Thyroid gland (tissue), 4 donors: ENCODE measurements around the gene POGK. TPM values are rescaled to one million over a fixed set of nuclear protein-coding genes. Genes with fewer than 3 reads are reported as not detected.

ENCODE experiments used
- DNase-seq, 2 donors: peaks; one replicate each; pipeline ENCODE4 v3.0.0-alpha.2; 2019
- H3K27ac ChIP-seq, 3 donors: fragments of 200-600 bp; sonication (generic); 1 replicate in 2 of 3; 2 replicates in 1 of 3; pipeline ENCODE4 v1.5.1; 2016 to 2019; ENCODE audit warnings: mild to moderate bottlenecking in 1 of 3, moderate library complexity in 1 of 3
- H3K27me3 ChIP-seq: fragments of 200-600 bp; sonication (generic); one replicate; pipeline ENCODE4 v1.5.1; 2019
- H3K36me3 ChIP-seq, 2 donors: fragments of 200-600 bp; sonication (generic); one replicate each; pipeline ENCODE4 v1.5.1; 2016 to 2019
- H3K4me1 ChIP-seq, 2 donors: fragments of 200-600 bp; sonication (generic); one replicate each; pipeline ENCODE4 v1.5.1; 2017 to 2019
- H3K4me3 ChIP-seq, 3 donors: fragments of 200-600 bp; sonication (generic); replicated peaks in 1 of 3; 1 replicate in 2 of 3; 2 replicates in 1 of 3; pipeline ENCODE4 v1.5.1; 2016; ENCODE audit warnings: mild to moderate bottlenecking in 1 of 3
- H3K9me3 ChIP-seq: fragments of 200-600 bp; sonication (generic); one replicate; pipeline ENCODE4 v1.5.1; 2017
- POLR2A ChIP-seq, 2 donors: fragments of 450-650 bp; IDR thresholded peaks; one replicate each; pipeline ENCODE4 v1.6.1; 2017; ENCODE audit warnings: antibody characterized with exemption in 2 of 2, mild to moderate bottlenecking in 2 of 2, moderate library complexity in 1 of 2
- WGBS, 2 donors: methylation state at CpG; one replicate each; pipeline ENCODE4 v1.1.5; 2017; 5-methylcytosine and 5-hydroxymethylcytosine counted together
- intact Hi-C: fragments of 100-400 bp; cut with DNase I; formaldehyde crosslinking; loops from one replicate; pipeline ENCODE4 v1.15.1; 2023
- total RNA-seq, 4 donors: library from RNA; depleted of rRNA; stranded (reverse); fragments of >200 nt; gene quantifications; one replicate each; pipeline ENCODE4 v1.2.3, GENCODE V29; 2016
- TF ChIP-seq, protein P1 (sequence below), 6 experiments: fragments of 200-600 bp in 3 of 6; fragments of 450-650 bp in 3 of 6; sonication (generic) in 3 of 6; IDR thresholded peaks; one replicate each; pipeline ENCODE4 v1.5.1; 2016 to 2019; ENCODE audit warnings: antibody characterized with exemption in 6 of 6, mild to moderate bottlenecking in 2 of 6, inconsistent platforms in 1 of 6, moderate library complexity in 1 of 6

The POGK gene
- total RNA-seq, 4 donors from 2014 or later: 31.4 to 41.4 (median 33.7) TPM

DNA sequence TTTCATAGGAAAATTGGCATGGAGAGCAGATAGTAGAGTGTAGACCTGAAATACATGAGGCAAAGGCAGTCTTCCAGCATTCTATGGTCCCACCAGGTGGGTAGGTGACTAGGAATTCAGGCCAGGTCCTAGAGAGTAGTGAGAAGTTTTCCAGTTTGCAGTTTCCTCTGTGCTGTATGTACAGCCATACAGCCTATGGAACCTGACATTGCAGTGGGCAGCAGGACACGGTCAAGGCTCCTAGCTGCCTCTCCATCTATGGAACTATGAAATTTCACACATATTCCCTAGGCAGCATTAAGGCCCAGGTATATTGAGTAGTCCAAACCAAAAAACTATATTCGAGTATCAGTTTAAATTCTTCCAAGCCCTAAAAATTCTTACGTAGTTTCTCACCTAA lies 16.3 kb downstream of the POGK start:
- 91 to 92% methylated on average over 3 of the region's 3 CpGs for WGBS, 2 donors

DNA sequence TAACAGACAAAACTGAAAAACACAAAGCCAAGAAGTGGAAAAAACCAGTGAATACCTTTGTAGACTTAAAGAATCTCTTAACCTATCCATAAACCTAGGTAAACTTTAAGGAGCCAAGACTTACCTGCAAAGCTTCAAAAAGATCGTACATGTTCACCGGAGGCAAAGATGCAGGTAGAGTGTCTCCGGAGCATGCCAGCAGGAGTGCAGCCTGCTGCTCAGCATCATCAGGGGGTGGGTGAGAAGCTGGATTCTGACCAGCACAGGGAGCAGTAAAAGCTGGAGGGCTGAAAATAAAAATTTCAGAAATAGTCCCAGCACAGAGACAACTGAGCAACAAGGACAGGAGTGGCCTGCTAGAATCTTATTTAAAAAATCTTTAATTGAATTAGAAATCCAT lies 18.7 kb downstream of the POGK start:
- H3K27me3 ChIP-seq: no peaks in the 10 kb centered on the region
- H3K36me3 ChIP-seq: peaks cover 11 to 16% of the 10 kb centered on the region in 2 donors
- no peak for TF ChIP-seq POLR2A (IDR thresholded peaks at IDR 0.05)
- TF ChIP-seq, protein P1, sequence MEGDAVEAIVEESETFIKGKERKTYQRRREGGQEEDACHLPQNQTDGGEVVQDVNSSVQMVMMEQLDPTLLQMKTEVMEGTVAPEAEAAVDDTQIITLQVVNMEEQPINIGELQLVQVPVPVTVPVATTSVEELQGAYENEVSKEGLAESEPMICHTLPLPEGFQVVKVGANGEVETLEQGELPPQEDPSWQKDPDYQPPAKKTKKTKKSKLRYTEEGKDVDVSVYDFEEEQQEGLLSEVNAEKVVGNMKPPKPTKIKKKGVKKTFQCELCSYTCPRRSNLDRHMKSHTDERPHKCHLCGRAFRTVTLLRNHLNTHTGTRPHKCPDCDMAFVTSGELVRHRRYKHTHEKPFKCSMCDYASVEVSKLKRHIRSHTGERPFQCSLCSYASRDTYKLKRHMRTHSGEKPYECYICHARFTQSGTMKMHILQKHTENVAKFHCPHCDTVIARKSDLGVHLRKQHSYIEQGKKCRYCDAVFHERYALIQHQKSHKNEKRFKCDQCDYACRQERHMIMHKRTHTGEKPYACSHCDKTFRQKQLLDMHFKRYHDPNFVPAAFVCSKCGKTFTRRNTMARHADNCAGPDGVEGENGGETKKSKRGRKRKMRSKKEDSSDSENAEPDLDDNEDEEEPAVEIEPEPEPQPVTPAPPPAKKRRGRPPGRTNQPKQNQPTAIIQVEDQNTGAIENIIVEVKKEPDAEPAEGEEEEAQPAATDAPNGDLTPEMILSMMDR (IDR thresholded peaks at IDR 0.05): no peak
- no peak overlapping the region for H3K27ac ChIP-seq
- H3K4me1 ChIP-seq: peaks cover 8 to 10% of the 10 kb centered on the region in 2 donors
- 94 to 99% methylated on average over 3 of the region's 3 CpGs for WGBS, 2 donors
- H3K9me3 ChIP-seq: no peaks in the 10 kb centered on the region
- intact Hi-C loops: no loop called here
- no peak for DNase-seq
- H3K4me3 ChIP-seq: no peak overlapping the region

More for the DNA sequence above, 16.3 kb downstream of the POGK start:
- H3K36me3 ChIP-seq: peaks cover 19 to 20% of the 10 kb centered on the region in 2 donors
- H3K27me3 ChIP-seq: no peaks in the 10 kb centered on the region
- intact Hi-C loops: no loop called here
- no peak for TF ChIP-seq POLR2A (IDR thresholded peaks at IDR 0.05)
- TF ChIP-seq, protein P1 (IDR thresholded peaks at IDR 0.05): no peak
- H3K4me1 ChIP-seq: peaks cover 8 to 10% of the 10 kb centered on the region in 2 donors
- no peak for DNase-seq
- no peaks in the 10 kb centered on the region for H3K9me3 ChIP-seq
- no peak overlapping the region for H3K4me3 ChIP-seq
- H3K27ac ChIP-seq: no peak overlapping the region

DNA sequence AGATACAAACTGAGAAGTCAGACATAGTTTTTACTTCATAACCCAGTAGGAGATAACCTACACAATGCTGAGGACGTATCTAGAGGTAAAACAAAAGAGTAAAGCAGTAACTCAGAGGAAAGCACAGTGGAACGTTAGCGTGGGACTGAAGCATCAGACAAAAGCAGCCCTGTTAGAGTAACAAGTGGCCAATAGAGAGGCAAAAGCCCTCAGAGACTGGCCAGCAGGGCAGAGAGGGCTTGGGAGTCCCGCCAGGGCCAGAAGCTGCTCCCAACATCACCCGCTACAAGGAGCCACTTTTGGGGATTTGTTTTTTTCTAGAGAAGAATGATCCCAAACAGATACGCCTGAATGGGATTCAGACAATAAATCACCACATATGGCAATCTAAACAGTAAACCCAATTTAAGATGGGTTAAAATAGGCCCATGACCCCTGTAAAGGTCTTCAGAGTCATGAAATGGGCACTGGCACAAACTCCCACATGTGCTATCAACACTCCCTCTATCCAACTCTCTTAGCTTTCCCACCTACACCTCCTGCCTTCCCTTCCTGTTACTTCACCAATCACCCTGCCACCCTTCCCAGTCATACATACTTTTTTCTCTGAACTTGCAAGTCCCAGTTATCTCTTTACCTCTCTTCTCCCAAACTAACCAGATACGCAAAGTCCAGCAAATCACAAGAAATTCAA lies 19.6 kb downstream of the POGK start:
- no peaks in the 10 kb centered on the region for H3K9me3 ChIP-seq
- 74 to 77% methylated on average over 7 of the region's 7 CpGs for WGBS, 2 donors
- peak overlapping the region in 1 of 3 donors; percentile 36 for H3K27ac ChIP-seq
- H3K4me3 ChIP-seq: no peak overlapping the region
- intact Hi-C loops: no loop called here
- no peak for TF ChIP-seq POLR2A (IDR thresholded peaks at IDR 0.05)
- TF ChIP-seq, protein P1 (IDR thresholded peaks at IDR 0.05): no peak
- DNase-seq: no peak
- H3K4me1 ChIP-seq: peaks cover 8 to 10% of the 10 kb centered on the region in 2 donors
- H3K36me3 ChIP-seq: peaks cover 11 to 16% of the 10 kb centered on the region in 2 donors
- no peaks in the 10 kb centered on the region for H3K27me3 ChIP-seq

GRCh38 chr1:166859597-166859996 lies 20.3 kb downstream of the POGK start:
- peaks cover 11 to 16% of the 10 kb centered on the region in 2 donors for H3K36me3 ChIP-seq
- no peak overlapping the region for H3K4me3 ChIP-seq
- no peak for DNase-seq
- 72 to 83% methylated on average over 5 of the region's 5 CpGs for WGBS, 2 donors
- no peaks in the 10 kb centered on the region for H3K9me3 ChIP-seq
- H3K27me3 ChIP-seq: no peaks in the 10 kb centered on the region
- TF ChIP-seq POLR2A (IDR thresholded peaks at IDR 0.05): no peak
- TF ChIP-seq, protein P1 (IDR thresholded peaks at IDR 0.05): no peak
- no peak overlapping the region for H3K27ac ChIP-seq
- intact Hi-C loops: no loop called here
- H3K4me1 ChIP-seq: peaks cover 6 to 10% of the 10 kb centered on the region in 2 donors

- TF ChIP-seq, protein P1 (IDR thresholded peaks at IDR 0.05): no peak
- TF ChIP-seq POLR2A (IDR thresholded peaks at IDR 0.05): no peak
- 83 to 85% methylated on average over 5 of the region's 5 CpGs for WGBS, 2 donors
- Histone ChIP-seq H3K27ac (no peak overlapping the region), H3K4me1 (peaks cover 11% of the 10 kb centered on the region in 2 donors), H3K9me3 (no peaks in the 10 kb centered on the region), H3K36me3 (peaks cover 12 to 13% of the 10 kb centered on the region in 2 donors), H3K27me3 (no peaks in the 10 kb centered on the region), H3K4me3 (no peak overlapping the region)
- intact Hi-C loops: no loop called here
- DNase-seq: no peak
Observed at GRCh38 chr1:166865926-166866325, 26.7 kb downstream of the POGK start.
